Hematopoietic multipotent progenitor cell treated with erythropoietin and hydrocortisone succinate and interleukin-3 and kit ligand, for 6 days (in vitro differentiated cells): Measurements from ENCODE around the gene KCTD5.

Experiments
- DNase-seq: peaks from one replicate; pipeline ENCODE4 v3.0.0-alpha.2; 2015

The KCTD5 gene

DNA sequence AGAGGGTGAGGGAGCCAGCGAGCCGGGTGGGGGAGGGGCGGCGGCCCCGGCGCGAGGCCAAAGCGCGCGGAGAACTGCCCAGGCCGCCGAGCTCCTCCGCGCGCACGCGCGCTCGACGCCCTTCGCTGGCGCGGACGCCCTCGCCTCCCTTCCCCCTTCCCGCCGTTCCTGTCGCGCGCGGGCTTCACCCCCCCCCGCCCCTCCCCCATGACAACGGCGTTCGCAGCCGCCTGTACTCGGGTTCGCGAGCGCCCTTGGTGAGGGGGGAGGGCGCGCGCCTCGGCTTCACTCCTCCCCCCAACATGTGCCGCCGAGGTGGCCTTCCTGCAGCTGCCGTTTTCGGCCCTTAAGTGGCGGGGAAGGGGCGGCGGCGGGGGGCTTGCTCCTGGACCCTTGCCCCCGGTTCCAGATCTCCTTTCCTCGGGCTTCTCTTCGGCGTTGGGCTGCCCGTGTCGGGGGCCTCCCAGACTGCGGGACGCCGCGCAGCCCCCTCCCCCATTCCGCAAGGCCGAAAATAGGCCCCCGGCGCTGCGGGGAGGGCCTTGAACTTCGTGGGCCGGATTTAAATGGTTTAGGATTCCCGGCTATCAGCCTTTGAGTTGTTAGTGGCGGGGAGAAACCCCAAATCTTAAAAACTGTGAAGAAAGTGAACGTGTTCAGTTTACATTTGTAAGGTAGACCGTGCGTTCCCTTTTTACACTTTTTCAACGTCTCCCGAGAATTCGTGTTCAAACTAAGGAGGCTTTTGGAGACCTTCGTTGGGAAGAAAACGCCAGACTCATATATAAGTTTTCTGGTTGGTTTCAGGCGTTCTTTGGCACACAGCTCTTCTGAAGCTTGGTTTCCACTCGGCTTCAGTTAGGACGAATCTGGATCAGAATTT, 70.8 kb downstream of the KCTD5 start:
- DNase-seq = peak; percentile 88

DNA sequence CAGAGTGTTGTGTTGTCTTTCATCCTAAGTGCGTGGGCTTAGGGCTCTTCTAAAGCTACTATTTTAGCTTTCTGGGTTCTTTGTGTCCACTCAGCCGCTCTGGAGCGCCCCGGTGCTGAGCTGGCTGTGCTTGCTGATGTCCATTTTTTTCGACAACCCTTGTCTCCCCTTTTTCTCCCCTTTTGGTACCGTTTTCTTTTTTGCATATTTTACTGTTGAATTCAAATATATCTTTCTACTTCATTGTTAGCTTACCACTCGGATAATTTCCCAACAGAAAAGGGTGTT, 71.4 kb downstream of the KCTD5 start:
- peak; percentile 40 for DNase-seq

DNA sequence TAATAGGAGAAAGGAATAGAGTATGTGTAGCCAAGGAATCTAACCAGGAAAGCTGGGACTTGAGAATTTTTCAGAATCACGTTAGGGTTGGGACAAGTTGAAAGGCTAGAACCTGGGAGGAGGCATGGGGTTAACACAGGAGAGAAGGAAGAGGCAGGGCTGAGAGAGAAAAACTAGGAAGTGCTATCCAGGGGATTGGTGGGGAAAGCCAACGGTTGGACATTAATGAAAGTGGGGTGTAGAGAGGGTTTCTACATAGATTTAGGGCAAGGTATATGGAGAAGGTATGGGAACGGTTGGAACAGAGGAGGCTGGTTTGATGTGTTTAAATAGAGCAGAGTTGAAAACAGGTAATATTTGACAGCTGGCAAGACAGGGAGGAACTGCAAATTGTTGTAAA, 72.8 kb downstream of the KCTD5 start:
- DNase-seq = no peak

DNA sequence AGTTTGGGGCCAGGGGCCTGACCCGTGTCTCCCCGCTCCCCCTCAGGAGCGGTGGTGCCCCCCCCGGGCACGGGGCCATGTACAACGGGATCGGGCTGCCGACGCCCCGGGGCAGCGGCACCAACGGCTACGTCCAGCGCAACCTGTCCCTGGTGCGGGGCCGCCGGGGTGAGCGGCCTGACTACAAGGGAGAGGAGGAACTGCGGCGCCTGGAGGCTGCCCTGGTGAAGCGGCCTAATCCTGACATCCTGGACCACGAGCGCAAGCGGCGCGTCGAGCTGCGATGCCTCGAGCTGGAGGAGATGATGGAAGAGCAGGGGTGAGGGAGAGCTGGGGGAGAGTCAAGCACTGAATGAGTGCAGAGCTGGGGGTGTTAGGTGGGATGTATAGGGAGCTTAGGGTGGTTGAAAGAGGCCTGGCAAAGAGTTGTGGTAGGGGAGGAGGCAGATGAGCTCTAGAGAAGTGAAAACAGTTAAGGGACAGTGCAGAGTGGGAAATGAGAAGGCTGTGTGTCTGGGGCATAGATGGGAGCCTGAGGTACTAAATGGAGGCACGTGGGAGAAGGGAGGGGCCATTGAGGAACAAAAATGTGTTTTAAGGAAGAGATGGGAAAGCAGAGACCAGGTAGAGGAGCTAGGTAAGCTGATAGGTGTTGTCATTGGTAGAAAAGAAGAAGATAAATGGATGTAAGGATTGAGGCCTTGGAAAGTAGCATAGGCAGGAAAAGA, 74.1 kb downstream of the KCTD5 start:
- DNase-seq = no peak

DNA sequence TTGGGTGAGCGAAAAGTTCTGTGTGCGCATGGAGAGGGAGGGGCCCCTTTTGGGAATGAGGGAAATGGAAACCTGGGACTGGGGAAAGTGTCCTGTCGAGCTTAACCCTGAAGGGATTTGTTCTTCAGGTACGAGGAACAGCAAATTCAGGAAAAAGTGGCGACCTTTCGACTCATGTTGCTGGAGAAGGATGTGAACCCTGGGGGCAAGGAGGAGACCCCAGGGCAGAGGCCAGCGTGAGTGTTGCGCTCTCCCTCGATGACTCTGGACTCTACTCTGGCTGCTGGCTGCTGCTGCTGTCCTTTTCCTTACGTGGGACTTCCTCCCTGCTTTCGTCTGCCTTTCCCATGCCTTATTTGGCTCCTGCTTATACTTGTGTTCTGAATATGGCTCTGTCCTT, 75.0 kb downstream of the KCTD5 start:
- no peak for DNase-seq
